ENCODE data around the gene ADAM10.

DNA sequence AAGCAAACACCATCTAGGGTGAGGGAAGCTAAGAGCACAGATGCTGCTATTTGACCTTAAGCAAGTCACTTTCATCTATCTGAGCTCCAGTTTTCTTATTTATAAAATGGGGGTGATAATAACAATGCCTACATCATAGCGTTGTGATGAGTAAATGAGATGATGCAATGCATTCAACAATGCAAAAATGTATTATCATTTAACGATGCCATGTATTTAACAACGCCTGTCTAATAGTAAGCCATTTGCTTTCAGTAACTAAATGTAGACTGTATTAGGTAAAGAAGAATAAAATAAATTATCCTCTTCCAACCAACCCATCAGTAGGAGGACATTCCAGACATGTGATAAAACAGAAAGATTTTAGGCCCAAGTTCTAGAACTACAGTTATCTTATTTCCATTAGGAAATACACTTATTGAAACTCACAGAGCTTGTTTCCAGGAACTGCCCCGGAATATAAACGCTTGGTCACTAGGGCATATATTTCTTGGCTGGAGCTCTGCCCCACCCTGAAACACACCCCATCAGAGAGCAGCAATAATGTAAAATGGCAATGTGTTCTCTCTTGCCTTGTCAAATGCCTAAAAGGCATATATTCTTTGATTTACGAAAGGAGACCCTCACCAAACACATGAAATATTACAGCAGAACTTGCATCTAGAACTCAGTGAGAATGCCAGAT, 189.5 kb downstream of the ADAM10 start:
- no peak for TF ChIP-seq CTCF (conservative IDR thresholded peaks at IDR 0.05; ENCODE audit: low read depth, low read length)
- no peak for TF ChIP-seq EZH2 (IDR thresholded peaks at IDR 0.05; ENCODE audit: low read length, unreplicated experiment)
- TF ChIP-seq EZH2phosphoT487 (IDR thresholded peaks at IDR 0.05; ENCODE audit: borderline replicate concordance, low read length) = no peak

Measured in PC-3 (cell line).